Measurements from ENCODE around the gene NSD2. TPM values are rescaled to one million over a fixed set of nuclear protein-coding genes. Genes with fewer than 3 reads are reported as not detected.

NSD2 gene
- total and polyA plus RNA-seq, 2 donors (not counting 1 experiment from before 2014, with no cell fraction given), result 14.2 to 64.8 TPM

DNA sequence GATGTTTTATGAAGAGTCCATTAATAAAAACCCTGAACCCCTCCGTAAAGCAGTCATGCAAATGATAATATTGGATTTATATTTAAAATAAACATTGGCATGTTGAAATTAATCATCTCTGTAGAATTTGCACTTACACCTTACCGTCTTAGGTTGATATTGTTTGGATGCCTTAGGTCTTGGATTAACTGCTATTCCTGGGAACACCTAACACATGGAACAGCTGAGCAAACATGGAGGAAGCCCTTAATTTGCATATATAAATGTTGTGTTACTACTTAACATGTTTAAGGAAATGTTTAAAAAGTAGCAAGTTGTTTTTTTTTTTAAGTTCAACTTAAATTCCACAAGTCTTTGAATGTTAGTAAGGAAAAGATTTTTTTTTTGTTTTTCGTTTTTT is 62.5 kb downstream of the NSD2 start:
- no peaks in the 10 kb centered on the region for H3K4me1 Mint-ChIP-seq

GRCh38 chr4:1937550-1937949 is 66.4 kb downstream of the NSD2 start:
- no peak for ATAC-seq (ENCODE audit: low read depth)
- TF ChIP-seq, protein P1, sequence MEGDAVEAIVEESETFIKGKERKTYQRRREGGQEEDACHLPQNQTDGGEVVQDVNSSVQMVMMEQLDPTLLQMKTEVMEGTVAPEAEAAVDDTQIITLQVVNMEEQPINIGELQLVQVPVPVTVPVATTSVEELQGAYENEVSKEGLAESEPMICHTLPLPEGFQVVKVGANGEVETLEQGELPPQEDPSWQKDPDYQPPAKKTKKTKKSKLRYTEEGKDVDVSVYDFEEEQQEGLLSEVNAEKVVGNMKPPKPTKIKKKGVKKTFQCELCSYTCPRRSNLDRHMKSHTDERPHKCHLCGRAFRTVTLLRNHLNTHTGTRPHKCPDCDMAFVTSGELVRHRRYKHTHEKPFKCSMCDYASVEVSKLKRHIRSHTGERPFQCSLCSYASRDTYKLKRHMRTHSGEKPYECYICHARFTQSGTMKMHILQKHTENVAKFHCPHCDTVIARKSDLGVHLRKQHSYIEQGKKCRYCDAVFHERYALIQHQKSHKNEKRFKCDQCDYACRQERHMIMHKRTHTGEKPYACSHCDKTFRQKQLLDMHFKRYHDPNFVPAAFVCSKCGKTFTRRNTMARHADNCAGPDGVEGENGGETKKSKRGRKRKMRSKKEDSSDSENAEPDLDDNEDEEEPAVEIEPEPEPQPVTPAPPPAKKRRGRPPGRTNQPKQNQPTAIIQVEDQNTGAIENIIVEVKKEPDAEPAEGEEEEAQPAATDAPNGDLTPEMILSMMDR (IDR thresholded peaks at IDR 0.05), result no peak
- TF ChIP-seq EZH2 (IDR thresholded peaks at IDR 0.05; ENCODE audit: borderline replicate concordance, insufficient read depth, low read depth, low read length, poor library complexity, severe bottlenecking), result no peak
- Histone ChIP-seq H3K9me3 (ENCODE audit: control extremely low read depth in 1 of 3, control insufficient read depth in 2 of 3, insufficient read depth in 1 of 3, low read length in 2 of 3) (no peaks in the 10 kb centered on the region), H3K27ac (ENCODE audit: low read length in 2 of 2) (no peak overlapping the region), H3K9ac (ENCODE audit: low read length) (no peak overlapping the region), H3K4me3 (ENCODE audit: control extremely low read depth in 1 of 5, extremely low read depth in 1 of 5, insufficient read depth in 1 of 5, low read depth in 2 of 5, low read length in 4 of 5) (no peak overlapping the region), H3K4me1 (ENCODE audit: control insufficient read depth in 2 of 2, insufficient read depth in 2 of 2, low read length in 2 of 2) (no peaks in the 10 kb centered on the region), H4K20me1 (ENCODE audit: control insufficient read depth, insufficient read depth, low read length, poor library complexity, severe bottlenecking) (no peaks in the 10 kb centered on the region), H3K79me2 (ENCODE audit: control insufficient read depth, insufficient read depth, low read length) (no peaks in the 10 kb centered on the region), H3K36me3 (replicated peaks in 1 of 2; ENCODE audit: control extremely low read depth in 1 of 2, control insufficient read depth in 1 of 2, extremely low read depth in 1 of 2, insufficient read depth in 2 of 2, low read length in 1 of 2) (peaks cover 5 to 23% of the 10 kb centered on the region in 2 experiments), H3K27me3 (replicated peaks in 1 of 4; ENCODE audit: control extremely low read depth in 1 of 4, control insufficient read depth in 3 of 4, insufficient read depth in 4 of 4, low read length in 3 of 4) (no peaks in the 10 kb centered on the region), H3K4me2 (replicated peaks; ENCODE audit: low read depth, low read length, poor library complexity, severe bottlenecking) (no peak overlapping the region), H2AFZ (ENCODE audit: insufficient read depth, low read depth, low read length, poor library complexity, severe bottlenecking) (no peak overlapping the region)
- no peak for DNase-seq
- Mint-ChIP-seq H3K27me3 (no peaks in the 10 kb centered on the region), H3K4me3 (no peak overlapping the region), H3K4me1 (no peaks in the 10 kb centered on the region), H3K27ac (peak overlapping the region; percentile 16), H3K9me3 (ENCODE audit: insufficient read depth) (no peaks in the 10 kb centered on the region)
- ChIA-PET POLR2A (no interaction called here), CTCF (no interaction called here)
- intact Hi-C loops (cut with micrococcal nuclease), result no loop called here
- WGBS (ENCODE audit: insufficient coverage), result no CpG with 5 or more reads among the region's 3 CpGs

More for the DNA sequence above, 62.5 kb downstream of the NSD2 start:
- no peaks in the 10 kb centered on the region for H4K20me1 ChIP-seq (ENCODE audit: control insufficient read depth, insufficient read depth, low read length, poor library complexity, severe bottlenecking)
- H3K4me1 ChIP-seq (ENCODE audit: control insufficient read depth in 2 of 2, insufficient read depth in 2 of 2, low read length in 2 of 2), result no peaks in the 10 kb centered on the region
- no peaks in the 10 kb centered on the region for H3K27me3 Mint-ChIP-seq
- no peak overlapping the region for H3K4me3 Mint-ChIP-seq
- no peak for ATAC-seq (ENCODE audit: low read depth)
- H3K9me3 ChIP-seq (ENCODE audit: control extremely low read depth in 1 of 3, control insufficient read depth in 2 of 3, insufficient read depth in 1 of 3, low read length in 2 of 3), result no peaks in the 10 kb centered on the region
- H3K4me3 ChIP-seq (ENCODE audit: control extremely low read depth in 1 of 5, extremely low read depth in 1 of 5, insufficient read depth in 1 of 5, low read depth in 2 of 5, low read length in 4 of 5), result no peak overlapping the region
- intact Hi-C loops (cut with micrococcal nuclease), result no loop called here
- H3K36me3 ChIP-seq (replicated peaks in 1 of 2; ENCODE audit: control extremely low read depth in 1 of 2, control insufficient read depth in 1 of 2, extremely low read depth in 1 of 2, insufficient read depth in 2 of 2, low read length in 1 of 2), result peaks cover 2 to 27% of the 10 kb centered on the region in 2 experiments
- WGBS (ENCODE audit: insufficient coverage), result 80% methylated on average over 1 of the region's 3 CpGs
- ChIA-PET POLR2A (no interaction called here), CTCF (interaction anchor here (1.2 kb wide), 1 partner anchor 35 kb away, joined by 3 read pairs; no protein-coding TSS in a partner anchor)
- H3K79me2 ChIP-seq (ENCODE audit: control insufficient read depth, insufficient read depth, low read length), result peaks cover 3% of the 10 kb centered on the region
- no peak overlapping the region for H3K27ac ChIP-seq (ENCODE audit: low read length in 2 of 2)
- no peak overlapping the region for H3K4me2 ChIP-seq (replicated peaks; ENCODE audit: low read depth, low read length, poor library complexity, severe bottlenecking)
- no peak for TF ChIP-seq EZH2 (IDR thresholded peaks at IDR 0.05; ENCODE audit: borderline replicate concordance, insufficient read depth, low read depth, low read length, poor library complexity, severe bottlenecking)
- TF ChIP-seq, protein P1 (IDR thresholded peaks at IDR 0.05), result no peak
- no peak overlapping the region for H2AFZ ChIP-seq (ENCODE audit: insufficient read depth, low read depth, low read length, poor library complexity, severe bottlenecking)
- DNase-seq, result no peak
- no peaks in the 10 kb centered on the region for H3K9me3 Mint-ChIP-seq (ENCODE audit: insufficient read depth)
- H3K9ac ChIP-seq (ENCODE audit: low read length), result no peak overlapping the region
- no peak overlapping the region for H3K27ac Mint-ChIP-seq
- H3K27me3 ChIP-seq (replicated peaks in 1 of 4; ENCODE audit: control extremely low read depth in 1 of 4, control insufficient read depth in 3 of 4, insufficient read depth in 4 of 4, low read length in 3 of 4), result no peaks in the 10 kb centered on the region
